Measurements from ENCODE around the gene VWA8.

DNA sequence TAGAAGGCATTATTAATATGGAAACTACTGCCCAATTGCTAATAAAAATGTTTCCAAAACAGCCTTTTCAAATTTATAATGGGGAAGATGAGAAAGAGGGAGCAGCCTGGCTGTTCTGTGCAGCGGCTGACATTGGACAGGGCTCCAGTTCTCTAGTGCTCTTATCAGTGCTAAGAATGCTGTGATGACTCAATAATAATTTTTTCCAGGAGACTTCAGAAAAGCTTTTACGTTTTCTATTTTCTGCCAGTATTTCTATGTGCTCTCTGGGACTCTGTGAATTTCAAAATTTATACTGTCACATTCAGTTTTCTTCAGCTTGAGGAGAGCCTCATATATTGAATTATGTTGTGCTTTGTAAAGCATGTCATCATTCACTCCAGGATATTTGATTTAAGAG lies 209.6 kb downstream of the VWA8 start:
- TF ChIP-seq TCF12 (IDR thresholded peaks at IDR 0.05; ENCODE audit: low read depth, low read length) (no peak), BRCA1 (IDR thresholded peaks at IDR 0.05; ENCODE audit: low read depth, low read length) (no peak)
